SH-SY5Y (cell line): ENCODE results near the gene C17orf114.

Experiments
- GATA2 ChIP-seq: IDR thresholded peaks from 2 replicates; pipeline ENCODE4 v1.6.1; 2011; ENCODE audit warnings: mild to moderate bottlenecking, low read depth, low read length
- GATA3 ChIP-seq: IDR thresholded peaks from 2 replicates; pipeline ENCODE4 v1.6.1; 2011; ENCODE audit warnings: low read depth, mild to moderate bottlenecking, low read length, moderate library complexity

DNA sequence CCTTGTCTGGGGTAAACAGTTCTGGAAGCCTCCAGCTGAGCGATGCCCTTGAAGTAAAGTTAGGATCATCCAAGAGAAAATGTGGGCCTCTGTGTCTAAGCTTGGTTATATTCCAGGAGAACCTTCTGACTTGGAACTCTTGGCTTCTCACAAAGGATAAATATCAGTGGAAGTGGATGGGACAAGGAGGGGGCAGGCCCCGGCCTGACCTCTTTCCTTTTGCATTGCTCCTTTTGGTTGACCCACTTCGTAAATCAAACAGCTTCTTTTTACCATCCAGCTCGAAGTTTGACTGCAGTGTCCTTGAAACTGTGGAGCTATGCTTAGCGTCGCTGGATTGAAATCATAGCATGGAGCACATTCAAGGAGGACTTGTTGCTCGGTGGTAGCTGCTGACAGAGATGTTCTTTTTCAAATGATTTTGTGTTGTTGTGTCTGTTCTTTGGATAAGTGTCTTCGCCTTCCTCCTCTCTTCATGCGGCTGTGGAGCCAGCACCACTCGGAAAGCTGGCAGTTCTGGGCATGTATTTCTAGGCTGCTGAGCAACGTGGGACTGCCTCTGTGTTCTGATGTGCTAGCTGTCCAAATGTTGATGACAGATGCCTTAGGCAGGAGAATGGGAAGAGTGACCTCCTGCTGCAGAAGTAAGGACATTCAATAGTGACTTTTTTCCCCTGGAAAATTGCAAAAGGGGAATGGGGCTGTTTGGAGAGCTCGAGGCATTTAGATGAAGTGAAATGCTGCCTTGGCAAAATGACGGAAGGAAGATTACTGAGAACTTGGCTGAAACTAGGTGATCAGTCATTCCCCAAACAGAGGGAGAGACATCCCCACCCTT lies 35.6 kb upstream of the C17orf114 start:
- TF ChIP-seq GATA2: no peak
- TF ChIP-seq GATA3: no peak
